HG02571 (cell line): ENCODE data around the gene DRD5.

Experiments
- ATAC-seq: cut with Tn5 transposase; IDR thresholded peaks from one replicate; pipeline ENCODE4 v1.9.1; 2021; ENCODE audit warnings: mild to moderate bottlenecking, moderate library complexity; ENCODE audit not compliant: unreplicated experiment

Gene DRD5

GRCh38 chr4:9812501-9813340 lies 31.3 kb downstream of the DRD5 start:
- ATAC-seq = peak; percentile 59

DNA sequence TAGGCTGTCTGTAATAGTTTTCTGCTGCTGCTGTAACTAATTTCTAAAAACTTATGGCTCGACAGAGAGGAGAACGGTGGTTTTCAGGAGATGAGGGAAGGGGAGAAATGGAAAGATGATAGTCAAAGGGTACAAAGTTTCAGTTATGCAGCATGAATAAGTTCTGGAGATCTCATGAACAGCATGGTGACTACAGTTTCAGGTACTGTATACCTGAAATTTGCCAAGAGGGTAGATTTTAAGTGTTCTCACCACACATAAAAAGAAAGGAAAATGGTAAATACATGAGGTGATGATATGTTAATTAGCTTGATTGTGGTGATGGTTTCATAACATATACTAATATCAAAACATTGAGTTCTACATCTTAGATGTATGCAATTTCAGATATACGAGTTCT lies 34.9 kb downstream of the DRD5 start:
- no peak for ATAC-seq

GRCh38 chr4:9820343-9820742 lies 38.9 kb downstream of the DRD5 start:
- ATAC-seq = no peak

DNA sequence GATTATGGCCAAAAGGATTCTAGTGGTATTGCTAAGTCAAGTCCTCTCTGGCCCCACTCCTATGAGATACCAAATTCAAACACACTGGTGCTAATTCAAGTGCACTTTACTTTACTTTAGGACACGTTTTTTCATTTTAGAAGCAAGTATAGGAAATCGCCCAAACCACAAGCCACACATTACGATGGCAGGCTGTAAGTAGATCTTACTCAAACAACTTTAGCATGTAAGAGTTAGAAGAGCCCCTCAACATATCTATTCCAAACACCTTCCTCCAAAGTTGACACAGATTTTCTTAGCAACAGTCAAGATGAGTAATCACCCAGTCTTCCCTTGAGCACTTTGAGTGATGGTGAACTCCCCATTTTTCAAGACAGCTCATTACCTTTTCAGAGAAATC lies 43.6 kb downstream of the DRD5 start:
- no peak for ATAC-seq

- ATAC-seq = no peak
Measured at GRCh38 chr4:9826551-9826950, 45.1 kb downstream of the DRD5 start.

DNA sequence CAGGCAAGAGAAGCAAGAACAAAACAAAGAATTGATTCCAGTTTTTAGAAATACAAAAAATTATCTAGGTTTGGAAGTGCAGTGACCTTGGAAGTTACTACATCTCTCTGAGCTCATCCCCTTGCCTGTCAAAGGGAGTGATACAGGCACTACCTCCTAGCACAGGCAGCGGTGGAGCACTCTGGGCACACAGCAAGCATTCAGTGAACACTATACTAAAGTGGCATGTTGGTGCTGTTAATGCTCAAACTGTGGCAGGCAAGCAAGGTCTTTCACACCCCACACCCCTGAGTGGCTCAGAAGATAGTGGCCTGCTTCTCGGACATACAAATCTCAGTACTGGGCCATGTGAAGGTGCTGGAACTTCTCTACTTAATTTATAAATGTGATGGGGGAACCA lies 51.2 kb downstream of the DRD5 start:
- no peak for ATAC-seq

- no peak for ATAC-seq
Measured at GRCh38 chr4:9833421-9833820, 52.0 kb downstream of the DRD5 start.
